HEK293 (cell line): ENCODE results near the gene KLHL10.

Source experiments
- BCL11A ChIP-seq: fragments of 450-650 bp; formaldehyde crosslinking; IDR thresholded peaks from 2 replicates; pipeline ENCODE4 v1.5.1; 2016; ENCODE audit warnings: low read depth, missing biosample characterization, missing genetic modification characterization
- EGR2 ChIP-seq: fragments of 450-650 bp; formaldehyde crosslinking; IDR thresholded peaks from 2 replicates; pipeline ENCODE4 v1.5.1; 2016; ENCODE audit warnings: low read depth, missing biosample characterization, missing genetic modification characterization
- HIC1 ChIP-seq: fragments of 450-650 bp; formaldehyde crosslinking; IDR thresholded peaks from 2 replicates; pipeline ENCODE4 v1.5.1; 2016; ENCODE audit warnings: missing biosample characterization, missing genetic modification characterization
- HOXD13 ChIP-seq: sonication (generic); formaldehyde crosslinking; IDR thresholded peaks from 2 replicates; pipeline ENCODE4 v1.8.0; 2022; ENCODE audit warnings: missing genetic modification reagents, borderline replicate concordance
- OSR2 ChIP-seq: fragments of 450-650 bp; formaldehyde crosslinking; IDR thresholded peaks from 2 replicates; pipeline ENCODE4 v1.5.1; 2016; ENCODE audit warnings: missing biosample characterization, missing genetic modification characterization
- REST ChIP-seq: fragments of 450-650 bp; formaldehyde crosslinking; IDR thresholded peaks from 2 replicates; pipeline ENCODE4 v1.5.1; 2016; ENCODE audit warnings: missing biosample characterization, missing genetic modification characterization
- SCRT2 ChIP-seq: fragments of 450-650 bp; formaldehyde crosslinking; IDR thresholded peaks from 2 replicates; pipeline ENCODE4 v1.5.1; 2016; ENCODE audit warnings: missing biosample characterization, missing genetic modification characterization
- SP2 ChIP-seq: fragments of 450-650 bp; formaldehyde crosslinking; IDR thresholded peaks from 2 replicates; pipeline ENCODE4 v1.5.1; 2016; ENCODE audit warnings: missing biosample characterization, missing genetic modification characterization
- YY2 ChIP-seq: fragments of 450-650 bp; formaldehyde crosslinking; IDR thresholded peaks from 2 replicates; pipeline ENCODE4 v1.5.1; 2016; ENCODE audit warnings: missing biosample characterization, missing genetic modification characterization
- ZBTB21 ChIP-seq: fragments of 450-650 bp; formaldehyde crosslinking; IDR thresholded peaks from 2 replicates; pipeline ENCODE4 v1.5.1; 2017; ENCODE audit warnings: missing biosample characterization, missing genetic modification characterization
- ZNF146 ChIP-seq: fragments of 450-650 bp; formaldehyde crosslinking; IDR thresholded peaks from 2 replicates; pipeline ENCODE4 v1.5.1; 2016; ENCODE audit warnings: missing biosample characterization, missing genetic modification characterization
- ZNF18 ChIP-seq: fragments of 450-650 bp; formaldehyde crosslinking; IDR thresholded peaks from 2 replicates; pipeline ENCODE4 v1.5.1; 2016; ENCODE audit warnings: missing biosample characterization, missing genetic modification characterization
- ZNF239 ChIP-seq: fragments of 450-650 bp; formaldehyde crosslinking; IDR thresholded peaks from 2 replicates; pipeline ENCODE4 v1.5.1; 2016; ENCODE audit warnings: missing biosample characterization, missing genetic modification characterization
- ZNF248 ChIP-seq: fragments of 450-650 bp; formaldehyde crosslinking; IDR thresholded peaks from 2 replicates; pipeline ENCODE4 v1.5.1; 2017; ENCODE audit warnings: missing biosample characterization, missing genetic modification characterization
- ZNF266 ChIP-seq: fragments of 450-650 bp; formaldehyde crosslinking; IDR thresholded peaks from 2 replicates; pipeline ENCODE4 v1.5.1; 2016; ENCODE audit warnings: missing biosample characterization, missing genetic modification characterization, low read depth
- ZNF274 ChIP-seq, 2 experiments: fragments of 200-500 bp in 1 of 2; fragments of 450-650 bp in 1 of 2; sonication (Bioruptor generic) in 1 of 2; formaldehyde crosslinking in 1 of 2; IDR thresholded peaks; 2 replicates each; pipeline versions ENCODE4 v1.5.1 to v1.6.1; 2014 to 2016; ENCODE audit warnings: borderline replicate concordance in 1 of 2, inconsistent platforms in 1 of 2, low read length in 1 of 2, missing biosample characterization in 1 of 2, missing genetic modification characterization in 1 of 2
- ZNF280D ChIP-seq: fragments of 450-650 bp; formaldehyde crosslinking; IDR thresholded peaks from 2 replicates; pipeline ENCODE4 v1.5.1; 2016; ENCODE audit warnings: missing biosample characterization, missing genetic modification characterization
- ZNF37A ChIP-seq: fragments of 450-650 bp; IDR thresholded peaks from 2 replicates; pipeline ENCODE4 v1.5.1; 2018; ENCODE audit warnings: missing biosample characterization, missing genetic modification characterization
- ZNF416 ChIP-seq: fragments of 450-650 bp; formaldehyde crosslinking; IDR thresholded peaks from 2 replicates; pipeline ENCODE4 v1.5.1; 2016; ENCODE audit warnings: missing biosample characterization, missing genetic modification characterization
- ZNF426 ChIP-seq: fragments of 450-650 bp; formaldehyde crosslinking; IDR thresholded peaks from 2 replicates; pipeline ENCODE4 v1.5.1; 2017; ENCODE audit warnings: missing biosample characterization, missing genetic modification characterization, mild to moderate bottlenecking, inconsistent platforms, moderate library complexity
- ZNF473 ChIP-seq: fragments of 450-650 bp; formaldehyde crosslinking; IDR thresholded peaks from 2 replicates; pipeline ENCODE4 v1.5.1; 2017; ENCODE audit warnings: missing biosample characterization, missing genetic modification characterization
- ZNF48 ChIP-seq: fragments of 450-650 bp; formaldehyde crosslinking; IDR thresholded peaks from 2 replicates; pipeline ENCODE4 v1.5.1; 2016; ENCODE audit warnings: missing biosample characterization, missing genetic modification characterization
- ZNF488 ChIP-seq: fragments of 450-650 bp; formaldehyde crosslinking; IDR thresholded peaks from 2 replicates; pipeline ENCODE4 v1.5.1; 2016; ENCODE audit warnings: missing biosample characterization, missing genetic modification characterization
- ZNF558 ChIP-seq: fragments of 450-650 bp; formaldehyde crosslinking; IDR thresholded peaks from 2 replicates; pipeline ENCODE4 v1.5.1; 2016; ENCODE audit warnings: missing biosample characterization, missing genetic modification characterization
- ZNF670 ChIP-seq: fragments of 450-650 bp; formaldehyde crosslinking; IDR thresholded peaks from 2 replicates; pipeline ENCODE4 v1.5.1; 2016; ENCODE audit warnings: missing biosample characterization, missing genetic modification characterization, low read depth
- ZNF76 ChIP-seq: fragments of 450-650 bp; formaldehyde crosslinking; IDR thresholded peaks from 2 replicates; pipeline ENCODE4; 2016; ENCODE audit warnings: low read depth, missing biosample characterization, missing genetic modification characterization, borderline replicate concordance
- ZNF776 ChIP-seq: fragments of 450-650 bp; formaldehyde crosslinking; IDR thresholded peaks from 2 replicates; pipeline ENCODE4 v1.5.0; 2017; ENCODE audit warnings: missing biosample characterization, missing genetic modification characterization, borderline replicate concordance
- ZNF830 ChIP-seq: fragments of 450-650 bp; IDR thresholded peaks from 2 replicates; pipeline ENCODE4 v1.5.0; 2018; ENCODE audit warnings: missing biosample characterization, missing genetic modification characterization, low read depth, mild to moderate bottlenecking, moderate library complexity
- ZXDB ChIP-seq: fragments of 450-650 bp; formaldehyde crosslinking; IDR thresholded peaks from 2 replicates; pipeline ENCODE4 v1.5.1; 2016; ENCODE audit warnings: missing biosample characterization, missing genetic modification characterization

Gene KLHL10

GRCh38 chr17:41812381-41813151, 25.1 kb upstream of the KLHL10 start, which contains the start of gene FKBP10 (continued):
- TF ChIP-seq ZNF280D (tag by site-specific recombination) (no peak), REST (tag by site-specific recombination) (no peak), SCRT2 (tag by site-specific recombination) (no peak; the same call in 1 of the 2 replicates), OSR2 (tag by site-specific recombination) (peak; percentile 61), ZNF18 (tag by site-specific recombination) (peak; percentile 60), ZNF274 (IDR thresholded peaks at IDR 0.05; ENCODE audit: low read length) (no peak), ZNF274 (tag by site-specific recombination; IDR thresholded peaks at IDR 0.05; ENCODE audit: borderline replicate concordance) (no peak), ZNF488 (no peak), ZNF37A (tag by site-specific recombination) (no peak), ZNF473 (no peak), SP2 (peak; percentile 53), ZNF146 (no peak; the same call in 1 of the 2 replicates), EGR2 (tag by site-specific recombination) (peak; percentile 43), ZNF76 (tag by site-specific recombination) (peak; percentile 4; the same call in 1 of the 2 replicates), ZNF830 (tag by site-specific recombination) (no peak), ZNF266 (tag by site-specific recombination) (no peak), BCL11A (tag by site-specific recombination) (peak; percentile 93; the same call in 1 of the 2 replicates), ZNF426 (no peak), ZNF558 (tag by site-specific recombination) (peak; percentile 62; the same call in 1 of the 2 replicates), ZNF248 (tag by site-specific recombination) (no peak), ZNF239 (tag by site-specific recombination) (0 out of 2 replicates have a peak, but pooled peaks have one; percentile 33), ZNF416 (tag by site-specific recombination) (no peak), ZNF670 (no peak), ZXDB (tag by site-specific recombination) (no peak), YY2 (tag by site-specific recombination) (no peak), HOXD13 (CRISPR knock-in tag) (no peak), ZNF48 (tag by site-specific recombination) (no peak), HIC1 (tag by site-specific recombination) (peak; percentile 76), ZNF776 (no peak), ZBTB21 (tag by site-specific recombination) (no peak)
